Measurements from ENCODE around the gene DPEP3. TPM values are rescaled to one million over a fixed set of nuclear protein-coding genes. Genes with fewer than 3 reads are reported as not detected.
"Not testable (repeated sequence)": the region's sequence is repeated elsewhere in the genome, so short reads cannot be mapped to it uniquely, and the experiment has no call there.

The DPEP3 gene
- total RNA-seq, 1 donor from 2014 or later = not detected

- no peak for TF ChIP-seq CTCF (IDR thresholded peaks at IDR 0.05)
- Histone ChIP-seq H3K9me3 (no peaks in the 10 kb centered on the region), H3K27ac (no peak overlapping the region), H3K36me3 (no peaks in the 10 kb centered on the region), H3K4me1 (peaks cover 8 to 14% of the 10 kb centered on the region in 2 donors), H3K4me3 (peak overlapping the region in 1 of 2 donors; percentile 84), H3K27me3 (no peaks in the 10 kb centered on the region)
- intact Hi-C loops (cut with DNase I) = no loop called here
- DNase-seq (ENCODE audit: low spot score in 2 of 2) = no peak
These were observed 41.2 kb upstream of the DPEP3 start for GRCh38 chr16:68021490-68021889.

- Histone ChIP-seq H3K27me3 (no peaks in the 10 kb centered on the region), H3K27ac (no peak overlapping the region), H3K9me3 (no peaks in the 10 kb centered on the region), H3K4me3 (no peak overlapping the region), H3K36me3 (no peaks in the 10 kb centered on the region), H3K4me1 (peaks cover 8 to 14% of the 10 kb centered on the region in 2 donors)
- DNase-seq (ENCODE audit: low spot score in 2 of 2) = no peak
- TF ChIP-seq CTCF (IDR thresholded peaks at IDR 0.05) = no peak
- intact Hi-C loops (cut with DNase I) = no loop called here
These were observed 38.9 kb upstream of the DPEP3 start for GRCh38 chr16:68019167-68019680.

- no peaks in the 10 kb centered on the region for H3K36me3 ChIP-seq
- DNase-seq (ENCODE audit: low spot score in 2 of 2) = no peak
- no peaks in the 10 kb centered on the region for H3K27me3 ChIP-seq
- H3K4me1 ChIP-seq = no peaks in the 10 kb centered on the region
- H3K27ac ChIP-seq = no peak within 1 kb of the TSS
- TF ChIP-seq CTCF (IDR thresholded peaks at IDR 0.05) = no peak
- intact Hi-C loops (cut with DNase I) = no loop called here
- no peaks in the 10 kb centered on the region for H3K9me3 ChIP-seq
- H3K4me3 ChIP-seq = no peak within 1 kb of the TSS
These were observed 35.4 kb upstream of the DPEP3 start, which contains the start of gene DPEP2NB for GRCh38 chr16:68015681-68016080. Gene DPEP2NB (minus strand): TSS chr16:68015911. CDS start chr16:68015770, 141 bp downstream.

- H3K4me1 ChIP-seq = no peaks in the 10 kb centered on the region
- no peak overlapping the region for H3K27ac ChIP-seq
- H3K36me3 ChIP-seq = no peaks in the 10 kb centered on the region
- no peaks in the 10 kb centered on the region for H3K9me3 ChIP-seq
- DNase-seq (ENCODE audit: low spot score in 2 of 2) = no peak
- intact Hi-C loops (cut with DNase I) = no loop called here
- no peak for TF ChIP-seq CTCF (IDR thresholded peaks at IDR 0.05)
- H3K27me3 ChIP-seq = no peaks in the 10 kb centered on the region
- no peak overlapping the region for H3K4me3 ChIP-seq
These were observed 33.1 kb upstream of the DPEP3 start for GRCh38 chr16:68013440-68013839.

GRCh38 chr16:68009872-68010271 lies 29.6 kb upstream of the DPEP3 start:
- H3K4me1 ChIP-seq; H3K4me3 ChIP-seq; intact Hi-C loops (cut with DNase I); H3K27me3 ChIP-seq; DNase-seq (ENCODE audit: low spot score in 2 of 2); H3K36me3 ChIP-seq; H3K27ac ChIP-seq; H3K9me3 ChIP-seq: not testable (repeated sequence)

GRCh38 chr16:68009157-68009735 lies 28.9 kb upstream of the DPEP3 start:
- H3K36me3 ChIP-seq = no peaks in the 10 kb centered on the region
- H3K4me1 ChIP-seq = no peaks in the 10 kb centered on the region
- DNase-seq (ENCODE audit: low spot score in 2 of 2) = no peak
- H3K9me3 ChIP-seq = no peaks in the 10 kb centered on the region
- no peak for TF ChIP-seq CTCF (IDR thresholded peaks at IDR 0.05)
- H3K4me3 ChIP-seq = no peak overlapping the region
- H3K27ac ChIP-seq = no peak overlapping the region
- intact Hi-C loops (cut with DNase I) = no loop called here
- H3K27me3 ChIP-seq = no peaks in the 10 kb centered on the region
